GM20000 (cell line): ENCODE measurements around the gene TGFBI.
"Not testable (repeated sequence)": the region's sequence is repeated elsewhere in the genome, so short reads cannot be mapped to it uniquely, and the experiment has no call there.

Experiments
- DNase-seq: peaks from one replicate; pipeline ENCODE4 v3.0.0; 2012; ENCODE audit warnings: low spot score
- TF ChIP-seq, protein P1 (sequence below): IDR thresholded peaks from 2 replicates; pipeline ENCODE4 v1.5.1; 2012; ENCODE audit warnings: mild to moderate bottlenecking, control low read depth; ENCODE audit errors: extremely low read depth, missing control alignments

The TGFBI gene

DNA sequence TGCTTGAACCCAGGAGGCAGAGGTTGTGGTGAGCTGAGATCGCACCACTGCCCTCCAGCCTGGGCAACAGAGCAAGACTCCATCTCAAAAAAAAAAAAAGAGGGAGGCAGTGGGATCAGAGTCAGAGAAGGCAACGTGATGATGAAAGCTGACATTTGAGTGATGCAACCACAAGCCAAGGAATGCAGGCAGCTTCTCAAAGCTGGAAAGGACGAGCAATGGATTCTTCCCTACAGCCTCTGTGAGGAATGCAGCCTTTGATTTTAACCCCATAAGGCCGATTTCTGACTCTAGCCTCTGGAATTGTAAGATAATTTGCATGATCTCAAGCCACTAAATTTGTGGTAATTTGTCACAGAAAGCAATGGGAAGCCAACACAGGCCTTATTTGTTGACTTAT lies 9.8 kb downstream of the TGFBI start:
- DNase-seq: no peak
- TF ChIP-seq, protein P1, sequence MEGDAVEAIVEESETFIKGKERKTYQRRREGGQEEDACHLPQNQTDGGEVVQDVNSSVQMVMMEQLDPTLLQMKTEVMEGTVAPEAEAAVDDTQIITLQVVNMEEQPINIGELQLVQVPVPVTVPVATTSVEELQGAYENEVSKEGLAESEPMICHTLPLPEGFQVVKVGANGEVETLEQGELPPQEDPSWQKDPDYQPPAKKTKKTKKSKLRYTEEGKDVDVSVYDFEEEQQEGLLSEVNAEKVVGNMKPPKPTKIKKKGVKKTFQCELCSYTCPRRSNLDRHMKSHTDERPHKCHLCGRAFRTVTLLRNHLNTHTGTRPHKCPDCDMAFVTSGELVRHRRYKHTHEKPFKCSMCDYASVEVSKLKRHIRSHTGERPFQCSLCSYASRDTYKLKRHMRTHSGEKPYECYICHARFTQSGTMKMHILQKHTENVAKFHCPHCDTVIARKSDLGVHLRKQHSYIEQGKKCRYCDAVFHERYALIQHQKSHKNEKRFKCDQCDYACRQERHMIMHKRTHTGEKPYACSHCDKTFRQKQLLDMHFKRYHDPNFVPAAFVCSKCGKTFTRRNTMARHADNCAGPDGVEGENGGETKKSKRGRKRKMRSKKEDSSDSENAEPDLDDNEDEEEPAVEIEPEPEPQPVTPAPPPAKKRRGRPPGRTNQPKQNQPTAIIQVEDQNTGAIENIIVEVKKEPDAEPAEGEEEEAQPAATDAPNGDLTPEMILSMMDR: no peak

DNA sequence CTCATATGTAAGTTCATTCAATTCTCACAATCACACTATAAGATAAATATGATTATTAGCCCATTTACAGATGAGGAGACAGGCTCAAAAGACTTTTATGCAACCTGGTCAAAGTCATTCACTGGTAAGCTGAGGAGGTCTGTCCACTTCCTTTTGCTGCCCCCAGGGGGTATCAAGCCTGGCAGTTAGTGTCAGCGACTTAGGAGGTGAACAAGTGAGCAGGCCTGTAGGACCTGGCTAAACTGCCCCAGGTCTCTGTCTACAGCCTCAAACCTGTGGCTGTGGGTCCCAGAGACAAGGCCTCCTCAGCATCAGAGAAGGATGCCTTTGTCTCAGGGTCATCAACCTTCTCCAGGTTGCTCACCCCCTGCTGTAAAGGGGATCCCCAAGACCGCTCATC lies 10.4 kb downstream of the TGFBI start:
- TF ChIP-seq, protein P1: no peak
- DNase-seq: no peak

DNA sequence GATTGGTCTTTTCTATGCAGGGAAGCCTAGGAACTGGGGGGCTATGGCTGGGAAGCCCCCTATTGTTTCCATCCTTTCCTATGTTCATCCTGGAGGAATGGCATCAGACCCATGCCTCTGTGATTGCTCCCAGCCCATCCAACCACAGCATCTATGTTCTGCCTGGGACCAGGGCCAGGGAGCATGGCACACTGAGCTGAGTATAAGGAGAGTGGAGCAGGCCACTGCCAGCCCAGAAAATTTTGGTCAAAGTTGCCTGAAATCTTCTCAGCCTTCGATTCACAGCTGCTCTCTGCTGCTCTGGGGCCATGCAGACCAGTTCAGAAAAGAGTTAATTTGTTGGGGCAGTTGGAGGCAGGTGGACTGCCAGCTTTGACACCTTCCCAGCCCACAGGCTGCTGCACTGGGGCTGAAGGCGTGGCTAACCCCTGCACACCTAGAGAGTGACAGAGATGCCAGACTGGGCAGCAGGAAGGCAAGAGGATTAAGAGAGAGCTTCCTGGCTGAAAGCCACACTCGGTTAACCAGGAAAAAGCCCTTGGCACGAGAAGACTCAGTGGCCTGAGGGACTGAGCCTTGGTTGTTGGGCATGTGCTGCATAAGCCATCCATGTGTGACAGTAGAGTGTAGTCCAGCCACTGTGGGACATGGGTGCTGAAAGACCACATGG lies 12.1 kb downstream of the TGFBI start:
- TF ChIP-seq, protein P1: no peak
- DNase-seq: no peak

DNA sequence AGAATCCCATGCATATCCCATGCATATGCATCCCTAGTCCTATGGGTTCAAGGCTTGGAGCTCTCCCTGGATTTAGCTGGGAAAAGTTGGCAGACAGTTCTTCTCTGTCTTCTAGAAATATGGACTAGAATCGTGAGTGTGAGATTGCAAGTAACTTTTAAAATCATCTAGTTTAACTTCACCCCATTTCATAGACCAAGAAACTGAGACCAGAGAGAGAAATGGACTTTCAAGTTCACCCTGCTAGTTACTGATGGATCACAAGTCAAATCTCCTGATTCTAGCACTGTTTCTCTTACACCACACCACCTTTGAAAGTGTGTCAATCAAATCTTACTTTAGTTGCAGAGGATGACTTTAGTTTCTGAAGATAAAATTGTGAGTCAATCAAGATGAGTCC lies 13.4 kb downstream of the TGFBI start:
- TF ChIP-seq, protein P1: no peak
- DNase-seq: no peak

DNA sequence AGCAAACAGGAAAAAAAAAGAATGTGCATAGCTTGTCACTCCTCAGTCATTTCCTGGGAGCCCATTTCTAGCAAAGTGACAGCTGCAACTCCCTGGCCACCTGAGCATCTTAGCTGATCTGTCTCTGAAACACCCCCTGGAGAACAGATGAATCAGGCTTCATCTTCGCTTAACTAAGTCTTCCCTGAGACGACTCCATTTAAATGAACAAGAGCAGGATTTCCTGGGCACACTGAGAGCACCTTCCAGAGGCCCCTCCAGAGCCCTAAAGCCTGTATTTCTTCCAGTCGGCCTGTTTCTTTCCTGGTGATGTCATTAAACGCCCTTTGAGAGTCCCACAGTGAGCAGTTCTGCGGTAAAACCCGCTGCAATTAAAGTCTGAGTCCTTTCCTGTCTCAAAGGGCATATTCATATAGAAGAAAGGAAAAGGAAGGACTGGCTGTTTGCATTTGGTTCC lies 13.9 kb downstream of the TGFBI start:
- TF ChIP-seq, protein P1: no peak
- DNase-seq: no peak

DNA sequence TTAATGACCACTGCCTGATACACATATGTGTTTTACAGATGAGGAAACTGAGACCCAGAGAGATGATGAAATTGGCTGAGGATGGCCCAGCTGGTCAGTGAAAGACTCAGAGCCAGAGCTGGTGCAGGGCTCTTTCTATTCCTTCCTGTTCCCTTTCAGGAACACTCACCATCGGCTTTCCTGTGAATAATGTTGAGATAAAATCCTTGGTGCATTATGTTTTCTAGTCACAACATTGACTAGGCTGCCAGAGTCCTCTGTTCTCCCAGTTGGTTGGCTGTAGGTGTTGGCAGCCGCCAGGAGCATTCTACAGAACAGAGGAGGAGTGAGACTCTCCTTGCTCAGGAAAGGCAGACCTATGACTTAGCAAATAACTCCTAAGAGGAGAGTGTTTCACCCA lies 14.8 kb downstream of the TGFBI start:
- DNase-seq: no peak
- TF ChIP-seq, protein P1: no peak

DNA sequence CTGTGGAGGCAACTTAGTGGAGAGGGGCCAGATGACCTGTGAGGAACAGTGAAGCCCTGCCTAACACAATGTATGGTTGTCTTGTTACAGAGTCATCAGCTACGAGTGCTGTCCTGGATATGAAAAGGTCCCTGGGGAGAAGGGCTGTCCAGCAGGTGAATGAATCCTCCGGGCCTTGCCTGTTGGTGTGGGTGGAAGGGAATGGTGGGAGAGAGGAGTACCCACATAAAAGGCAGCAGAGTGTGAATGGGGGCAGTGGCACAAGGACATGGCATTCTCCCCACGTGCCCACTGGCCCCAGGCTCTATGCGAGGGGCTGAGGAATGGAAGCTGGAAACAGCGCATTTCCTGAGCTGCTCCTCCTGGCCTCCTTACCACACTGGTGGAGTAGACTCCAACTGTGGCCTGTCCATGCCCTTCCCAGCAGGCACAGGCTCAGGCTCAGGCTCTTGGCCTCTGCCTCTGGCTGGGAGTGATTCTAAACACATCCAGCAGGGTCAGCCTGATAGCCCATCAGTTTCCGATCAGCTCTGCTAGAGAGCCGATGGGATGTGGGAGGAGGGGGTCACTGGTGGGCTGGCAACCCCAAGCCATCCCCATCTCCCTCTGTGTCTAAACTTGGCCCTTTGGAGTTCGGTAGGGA lies 15.3 kb downstream of the TGFBI start:
- TF ChIP-seq, protein P1: no peak
- no peak for DNase-seq

DNA sequence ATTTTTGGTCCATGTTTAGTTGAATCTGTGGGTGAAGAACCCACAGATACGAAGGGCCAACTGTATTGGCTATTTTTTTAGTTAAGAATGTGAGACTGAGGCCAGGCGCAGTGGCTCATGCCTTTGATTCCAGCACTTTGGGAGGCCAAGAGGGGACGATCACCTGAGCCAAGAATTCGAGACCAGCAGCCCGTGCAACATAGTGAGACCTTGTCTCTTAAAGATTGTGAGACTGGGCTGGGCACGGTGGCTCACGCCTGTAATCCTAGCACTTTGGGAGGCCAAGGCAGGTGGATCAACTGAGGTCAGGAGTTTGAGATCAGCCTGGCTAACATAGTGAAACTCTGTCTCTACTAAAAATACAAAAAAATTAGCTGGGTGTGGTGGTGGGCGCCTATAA lies 16.2 kb downstream of the TGFBI start:
- not testable (repeated sequence) for DNase-seq
